ENCODE results near the gene EEF1E1. TPM values are rescaled to one million over a fixed set of nuclear protein-coding genes. Genes with fewer than 3 reads are reported as not detected.

The EEF1E1 gene
- total RNA-seq, result 53.4 TPM

DNA sequence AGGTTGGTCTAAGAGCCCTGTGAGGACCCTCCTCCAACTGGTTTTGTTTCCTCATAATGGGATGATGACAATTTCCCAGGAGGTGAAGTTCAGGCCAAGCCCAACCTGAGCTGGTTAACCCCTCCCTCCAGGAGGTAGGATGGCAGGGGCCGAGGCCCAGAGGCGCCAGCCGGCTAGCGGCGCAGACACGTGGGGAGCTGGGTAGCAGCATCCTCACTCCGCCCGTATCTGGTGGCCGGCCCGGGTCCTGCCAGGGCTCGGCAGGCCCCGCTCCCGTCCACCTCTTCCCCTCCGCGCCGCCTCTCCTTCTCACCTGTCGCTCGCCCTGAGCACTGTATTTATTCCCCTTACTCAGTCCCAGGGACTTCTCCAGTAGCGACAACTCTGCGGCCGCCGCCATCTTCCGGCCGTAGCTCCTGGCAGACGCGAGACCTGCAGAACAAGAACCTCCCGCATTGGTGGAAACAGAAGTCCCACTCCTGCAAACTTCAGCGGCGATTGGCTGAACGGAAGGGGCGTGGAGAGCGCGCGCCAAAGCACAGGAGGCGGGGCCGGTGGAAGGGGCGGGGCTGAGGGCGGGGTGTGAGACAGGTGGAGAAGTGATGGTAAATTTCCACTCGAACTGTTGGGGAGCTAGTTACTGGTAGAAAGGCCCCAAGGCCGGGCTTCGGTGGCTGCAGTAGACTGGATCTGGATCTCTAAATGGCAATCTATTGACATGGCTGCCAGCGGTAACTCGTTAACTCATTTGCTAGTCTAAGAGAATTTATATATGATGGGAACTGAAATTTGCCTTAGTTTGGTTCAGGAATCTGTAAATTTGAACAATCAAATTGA lies at the start of gene EEF1E1:
EEF1E1 (minus strand) TSS at position 427 of the 837 bp plus-strand sequence; CDS start at position 400, 27 bp downstream.
- DNase-seq, result peak; percentile 98

DNA sequence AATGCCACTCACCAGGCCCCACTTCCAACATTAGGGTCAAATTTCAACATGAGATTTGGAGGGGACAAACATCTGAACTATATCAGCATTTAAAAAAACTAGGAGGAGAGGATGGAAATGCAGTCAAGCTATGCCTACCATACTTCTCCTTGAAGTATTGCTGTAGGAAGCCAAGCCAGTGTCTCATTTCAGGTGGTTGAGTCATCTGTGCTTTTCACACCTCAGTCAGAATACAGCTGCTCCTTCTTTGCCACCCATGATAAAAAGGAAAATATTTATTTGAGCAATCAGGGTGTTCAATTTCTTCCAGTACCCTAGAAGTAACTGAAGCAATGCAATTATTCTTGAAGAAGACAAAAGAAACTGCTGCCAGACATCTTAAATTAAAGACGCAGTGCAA lies 47.0 kb upstream of the EEF1E1 start:
- no peak for DNase-seq

- DNase-seq, result no peak
These were observed 41.6 kb upstream of the EEF1E1 start for GRCh38 chr6:8143945-8144344.

- no peak for DNase-seq
These were observed 37.1 kb upstream of the EEF1E1 start for GRCh38 chr6:8139451-8139850.

DNA sequence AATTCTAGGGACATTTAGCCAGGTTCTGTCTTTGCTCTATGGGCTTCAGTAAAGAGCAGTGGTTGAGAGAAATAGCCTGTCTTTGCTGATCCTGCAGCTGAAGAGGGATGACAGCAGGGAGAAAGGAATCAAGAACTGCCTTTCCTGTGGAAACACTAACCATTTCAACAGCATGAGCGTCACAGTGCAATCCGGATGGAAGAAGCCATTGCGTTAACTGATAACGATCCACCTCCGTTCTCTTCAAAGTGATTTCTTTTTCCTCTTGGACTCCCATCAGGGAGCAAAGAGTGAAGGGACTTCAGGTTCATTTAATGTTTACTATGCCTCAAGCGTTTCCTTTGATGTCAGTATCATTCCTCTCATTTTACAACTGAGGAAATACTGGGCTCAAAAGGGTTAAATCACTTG lies 35.2 kb upstream of the EEF1E1 start:
- DNase-seq, result no peak

- no peak for DNase-seq
These were observed 32.9 kb upstream of the EEF1E1 start for GRCh38 chr6:8135276-8135675.

DNA sequence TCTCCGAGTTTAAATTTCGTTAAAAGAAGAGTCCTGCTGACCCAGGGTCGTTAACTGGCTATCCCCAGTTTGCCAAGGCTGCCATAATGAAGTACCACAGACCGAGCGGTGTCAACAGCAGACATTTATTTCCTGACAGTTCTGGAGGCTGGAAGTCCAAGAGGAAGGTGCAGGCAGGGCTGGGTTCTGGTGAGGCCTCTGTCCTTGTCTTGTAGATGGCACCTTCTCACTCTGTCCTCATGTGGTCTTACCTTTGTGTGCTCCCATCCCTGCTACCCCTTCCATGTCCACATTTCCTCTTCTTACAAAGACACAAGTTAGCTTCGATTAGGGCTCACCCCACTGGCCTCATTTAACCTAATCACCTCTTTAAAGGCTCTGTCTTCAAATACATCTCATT lies 29.8 kb upstream of the EEF1E1 start:
- DNase-seq, result no peak

- peak; percentile 76 for DNase-seq
These were observed 29.0 kb upstream of the EEF1E1 start for GRCh38 chr6:8131265-8131897.

DNA sequence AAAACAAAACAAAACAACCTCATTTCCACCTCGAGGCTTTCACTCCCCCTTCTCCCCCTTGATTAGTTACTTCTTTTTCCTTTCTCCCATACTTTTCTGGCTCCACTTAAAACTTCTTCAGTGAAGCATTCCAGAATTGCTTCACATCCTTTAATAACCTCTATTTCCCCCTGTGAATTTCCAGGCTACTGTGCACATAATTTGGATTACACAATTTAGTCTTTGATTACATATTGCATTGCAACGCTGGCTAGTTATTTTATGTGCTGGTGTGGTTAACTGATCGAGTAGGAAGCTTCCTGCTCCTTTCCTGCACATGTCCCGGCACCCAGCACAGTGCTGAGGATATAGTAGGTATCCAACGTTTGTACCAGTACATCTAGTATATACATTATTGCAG lies 28.1 kb upstream of the EEF1E1 start:
- no peak for DNase-seq

DNA sequence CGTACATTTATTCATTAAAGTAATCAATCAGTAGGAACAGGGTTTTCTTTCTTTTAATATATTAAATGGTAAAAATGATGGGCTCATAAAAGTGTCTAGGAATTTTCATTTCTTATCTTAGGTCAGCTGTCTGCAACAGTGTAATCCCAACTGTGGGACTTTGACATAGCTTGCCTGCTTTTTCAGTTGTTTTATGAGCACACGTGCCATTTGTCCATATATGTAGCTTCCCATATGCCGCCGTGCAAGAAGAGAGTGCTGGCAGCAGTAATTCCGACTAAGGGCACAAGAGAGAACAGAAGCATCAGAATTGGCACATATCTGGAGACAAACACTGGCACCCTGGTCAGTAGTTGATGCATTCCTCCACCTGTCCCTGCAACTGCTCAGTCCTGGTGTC lies 20.9 kb upstream of the EEF1E1 start:
- DNase-seq, result no peak

- DNase-seq, result no peak
These were observed 12.6 kb upstream of the EEF1E1 start for GRCh38 chr6:8114956-8115355.

GRCh38 chr6:8113131-8113654 lies 10.8 kb upstream of the EEF1E1 start:
- no peak for DNase-seq

GRCh38 chr6:8110725-8111124 lies 8.4 kb upstream of the EEF1E1 start:
- DNase-seq, result no peak

DNA sequence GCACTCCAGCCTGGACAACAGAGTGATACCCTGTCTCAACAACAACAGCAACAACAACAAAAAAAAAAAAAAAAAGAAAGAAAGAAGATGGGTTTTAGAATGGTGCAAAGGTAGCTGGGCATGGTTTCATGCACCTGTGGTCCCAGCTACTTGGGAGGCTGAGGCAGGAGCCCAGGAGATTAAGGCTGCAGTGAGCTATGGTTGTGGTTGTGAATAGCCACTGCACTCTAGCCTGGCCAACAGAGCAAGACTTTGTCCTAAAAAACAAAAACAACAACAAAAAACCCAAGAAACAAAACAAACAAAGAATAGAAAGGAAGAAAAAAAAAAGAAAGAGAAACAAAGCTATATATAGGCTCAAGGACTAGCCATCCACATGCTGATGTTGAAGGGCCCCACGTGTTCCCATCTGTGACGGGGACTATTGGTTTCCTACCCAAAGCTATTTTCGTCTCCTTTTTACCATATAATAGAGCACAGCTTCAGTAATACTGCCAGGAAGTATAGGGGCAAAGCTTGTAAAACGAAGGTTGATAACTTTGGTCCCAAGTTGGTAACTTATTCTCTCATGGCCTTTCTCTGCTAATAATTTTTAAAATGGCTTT lies 7.9 kb upstream of the EEF1E1 start:
- DNase-seq, result no peak

DNA sequence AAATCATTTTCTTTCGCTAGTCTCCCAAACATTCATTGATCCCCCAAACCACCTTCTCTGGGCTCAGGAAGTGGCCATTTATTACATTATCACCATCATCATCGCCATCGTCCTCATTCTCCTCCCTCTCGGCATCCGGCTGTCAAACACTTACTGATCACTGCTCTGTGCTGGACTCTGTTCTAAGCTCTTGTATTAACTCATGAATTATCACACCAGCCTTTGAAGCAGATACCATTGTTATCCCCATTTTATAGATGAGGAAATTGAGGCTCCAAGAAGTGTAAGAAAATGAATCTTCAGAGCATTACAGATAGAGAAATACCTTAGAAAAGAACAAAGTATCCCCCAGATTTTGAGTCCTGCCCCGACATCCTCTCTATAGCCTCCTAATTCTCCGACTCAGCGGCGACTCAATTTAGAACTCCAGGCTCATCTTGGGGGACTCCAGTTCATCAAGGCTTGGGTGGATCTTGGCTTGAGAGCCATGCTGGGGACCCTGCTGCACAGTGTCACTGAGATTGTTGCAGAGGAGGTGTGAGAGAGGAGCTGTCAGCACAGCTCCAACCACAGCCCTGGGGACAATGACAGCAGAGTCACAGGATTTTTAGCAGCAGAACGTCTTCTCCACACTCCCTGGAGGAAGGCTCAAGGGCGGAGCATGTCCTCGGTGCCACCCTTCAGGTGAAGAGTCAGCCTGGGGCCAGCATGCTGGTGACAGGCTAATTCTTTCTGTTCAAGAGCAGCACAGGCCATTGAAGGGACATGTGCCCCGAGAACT lies 6.6 kb upstream of the EEF1E1 start:
- no peak for DNase-seq

- no peak for DNase-seq
These were observed 5.8 kb upstream of the EEF1E1 start for GRCh38 chr6:8108031-8108660.

- DNase-seq, result no peak
These were observed 3.4 kb upstream of the EEF1E1 start for GRCh38 chr6:8105791-8106190.

GRCh38 chr6:8103726-8104125 lies 1.4 kb upstream of the EEF1E1 start:
- DNase-seq, result no peak

DNA sequence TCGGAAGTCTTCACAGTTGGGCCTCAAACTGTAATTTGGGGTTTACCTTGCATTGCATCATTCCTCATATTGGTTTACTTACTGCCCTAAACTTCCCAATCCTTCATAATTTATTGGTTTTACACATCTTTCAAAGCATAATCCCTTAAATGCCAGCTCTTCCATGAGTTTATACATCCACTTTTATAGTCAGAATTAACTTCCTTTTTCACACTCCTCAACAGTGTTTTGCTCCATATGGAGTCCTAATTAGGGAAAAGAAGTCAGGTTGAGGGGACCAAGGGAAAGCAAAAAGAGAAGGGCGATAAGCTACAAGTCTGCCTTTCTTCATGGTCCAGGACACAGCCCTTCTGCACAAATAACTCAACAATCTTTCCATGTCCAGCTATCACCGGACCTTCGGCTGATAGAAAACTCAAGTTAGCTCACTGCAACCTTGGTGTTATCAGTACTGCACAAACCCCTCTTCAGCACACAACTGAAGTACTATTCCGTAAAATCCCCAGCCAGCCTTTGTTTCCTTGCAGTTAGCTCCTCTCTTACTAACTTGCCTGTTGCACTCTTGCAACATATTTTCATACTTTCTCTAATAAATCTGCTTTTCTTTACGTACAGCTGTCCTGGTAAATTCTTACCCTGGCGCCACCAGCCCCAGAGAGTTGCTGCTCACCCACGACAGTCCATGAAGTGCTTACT lies 2.0 kb downstream of the EEF1E1 start:
- DNase-seq, result no peak

- DNase-seq, result no peak
These were observed 11.7 kb downstream of the EEF1E1 start for GRCh38 chr6:8090650-8091049.

- no peak for DNase-seq
These were observed 13.5 kb downstream of the EEF1E1 start for GRCh38 chr6:8088886-8089285.

Measured in tongue (tissue), 2 donors.